Measurements from ENCODE around the gene ZNF808.
"Not testable (repeated sequence)": the region's sequence is repeated elsewhere in the genome, so short reads cannot be mapped to it uniquely, and the experiment has no call there.

Gene ZNF808

GRCh38 chr19:52532480-52532879, 5.0 kb downstream of the ZNF808 start:
- no peak for FAIRE-seq
- DNase-seq (ENCODE audit: insufficient read length, low spot score), result no peak
- no peak for TF ChIP-seq CTCF (IDR thresholded peaks at IDR 0.05; ENCODE audit: insufficient read depth, missing control alignments)

- no peak for TF ChIP-seq CTCF (IDR thresholded peaks at IDR 0.05; ENCODE audit: insufficient read depth, missing control alignments)
- DNase-seq (ENCODE audit: insufficient read length, low spot score) (no peak), FAIRE-seq (no peak)
Measured at GRCh38 chr19:52533901-52534300, 6.4 kb downstream of the ZNF808 start.

- not testable (repeated sequence) for DNase-seq (ENCODE audit: insufficient read length, low spot score); FAIRE-seq
Measured at GRCh38 chr19:52535385-52535770, 7.9 kb downstream of the ZNF808 start.

- DNase-seq (ENCODE audit: insufficient read length, low spot score), result no peak
- no peak for TF ChIP-seq CTCF (IDR thresholded peaks at IDR 0.05; ENCODE audit: insufficient read depth, missing control alignments)
Measured at GRCh38 chr19:52535771-52536447, 8.4 kb downstream of the ZNF808 start.

GRCh38 chr19:52536448-52536800, 9.0 kb downstream of the ZNF808 start:
- TF ChIP-seq CTCF (IDR thresholded peaks at IDR 0.05; ENCODE audit: insufficient read depth, missing control alignments), result no peak
- no peak for FAIRE-seq

More at GRCh38 chr19:52535771-52536447, 8.4 kb downstream of the ZNF808 start:
- no peak for FAIRE-seq

GRCh38 chr19:52538815-52539214, 11.3 kb downstream of the ZNF808 start:
- not testable (repeated sequence) for FAIRE-seq

More at GRCh38 chr19:52536448-52536800, 9.0 kb downstream of the ZNF808 start:
- no peak for DNase-seq (ENCODE audit: insufficient read length, low spot score)

GRCh38 chr19:52541176-52541575, 13.7 kb downstream of the ZNF808 start:
- not testable (repeated sequence) for DNase-seq (ENCODE audit: insufficient read length, low spot score); FAIRE-seq

More at GRCh38 chr19:52538815-52539214, 11.3 kb downstream of the ZNF808 start:
- not testable (repeated sequence) for DNase-seq (ENCODE audit: insufficient read length, low spot score)

GRCh38 chr19:52541608-52542007, 14.1 kb downstream of the ZNF808 start:
- DNase-seq (ENCODE audit: insufficient read length, low spot score), result no peak
- FAIRE-seq, result no peak
- no peak for TF ChIP-seq CTCF (IDR thresholded peaks at IDR 0.05; ENCODE audit: insufficient read depth, missing control alignments)

GRCh38 chr19:52542541-52542940, 15.1 kb downstream of the ZNF808 start:
- not testable (repeated sequence) for FAIRE-seq; DNase-seq (ENCODE audit: insufficient read length, low spot score)

All from D721Med (cell line).